Kidney (tissue), 14 donors: ENCODE measurements around the gene LGALS12. TPM values are rescaled to one million over a fixed set of nuclear protein-coding genes. Genes with fewer than 3 reads are reported as not detected.

Source experiments
- DNase-seq, 5 donors: peaks; one replicate each; pipeline ENCODE4 v3.0.0-alpha.2; 2013 to 2020
- FAIRE-seq: peaks from 2 replicates; lab custom pipeline; 2012; peaks lifted over from hg19 to GRCh38; lab: Jason Lieb, UNC
- H3K27ac ChIP-seq, 2 donors: one replicate each; pipeline ENCODE4 v1.7.0; 2013; ENCODE audit warnings: low read depth in 2 of 2, low read length in 2 of 2, inconsistent platforms in 1 of 2
- H3K27me3 ChIP-seq: one replicate; pipeline ENCODE4 v1.7.1; 2013; ENCODE audit warnings: low read length, inconsistent platforms; ENCODE audit not compliant: control insufficient read depth, insufficient read depth
- H3K36me3 ChIP-seq, 3 donors: one replicate each; pipeline versions ENCODE4 v1.7.0 to v1.7.1; 2013; ENCODE audit warnings: low read length in 3 of 3, control low read depth in 1 of 3, inconsistent platforms in 1 of 3; ENCODE audit not compliant: insufficient read depth in 3 of 3, control insufficient read depth in 2 of 3
- H3K4me1 ChIP-seq, 3 donors: one replicate each; pipeline versions ENCODE4 v1.7.0 to v1.7.1; 2013; ENCODE audit warnings: low read length in 3 of 3, inconsistent platforms in 1 of 3, low read depth in 1 of 3; ENCODE audit not compliant: control insufficient read depth in 2 of 3, insufficient read depth in 2 of 3
- H3K4me3 ChIP-seq, 3 donors: one replicate each; pipeline versions ENCODE4 v1.7.0 to v1.8.1; 2013; ENCODE audit warnings: low read length in 3 of 3, control low read depth in 1 of 3, inconsistent platforms in 1 of 3
- H3K9ac ChIP-seq, 3 donors: one replicate each; pipeline versions ENCODE4 v1.7.0 to v1.7.1; 2013; ENCODE audit warnings: low read length in 3 of 3, control low read depth in 1 of 3, inconsistent platforms in 1 of 3
- H3K9me3 ChIP-seq, 3 donors: one replicate each; pipeline versions ENCODE4 v1.7.0 to v1.7.1; 2013; ENCODE audit warnings: low read length in 3 of 3, control low read depth in 1 of 3, inconsistent platforms in 1 of 3; ENCODE audit not compliant: control insufficient read depth in 2 of 3, insufficient read depth in 1 of 3
- CTCF ChIP-seq: IDR thresholded peaks from 3 replicates; pipeline ENCODE4 v1.5.1; 2012; ENCODE audit warnings: mild to moderate bottlenecking, moderate library complexity, borderline replicate concordance; ENCODE audit not compliant: insufficient read depth; ENCODE audit errors: extremely low read depth
- intact Hi-C: fragments of 100-400 bp; cut with DNase I; formaldehyde crosslinking; loops from one replicate; pipeline ENCODE4 v1.11.1; 2022
- polyA plus RNA-seq: library from polyadenylated mRNA; stranded (reverse); fragments of 350-450 nt; fragmentation: Illumina TruSeq; extraction: RNeasy Lipid Tissue Mini Kit (QIAGEN cat#74804); gene quantifications from one replicate; pipeline ENCODE4 v1.2.3, GENCODE V29; 2014; ENCODE audit warnings: low read depth, low replicate concordance; ENCODE audit not compliant: insufficient read depth
- total RNA-seq: library from RNA; stranded (reverse); fragmentation: NEBNext Ultra II Directional; extraction: Animal tissue kit (Norgen Biotek cat#: 25700); gene quantifications from one replicate; pipeline ENCODE4 v1.2.1, GENCODE V29; 2021
- donor health status: control.
- donor health status: control.
- donor health status: control.
- donor health status: control.
- donor health status: control.
- donor health status: DM: yes; HTN: yes; CAD: no.
- donor health status: Normal renal cell carcinoma (clear cell type).

LGALS12 gene
- total and polyA plus RNA-seq, 2 donors from 2014 or later = 0.32 to 0.44 TPM

DNA sequence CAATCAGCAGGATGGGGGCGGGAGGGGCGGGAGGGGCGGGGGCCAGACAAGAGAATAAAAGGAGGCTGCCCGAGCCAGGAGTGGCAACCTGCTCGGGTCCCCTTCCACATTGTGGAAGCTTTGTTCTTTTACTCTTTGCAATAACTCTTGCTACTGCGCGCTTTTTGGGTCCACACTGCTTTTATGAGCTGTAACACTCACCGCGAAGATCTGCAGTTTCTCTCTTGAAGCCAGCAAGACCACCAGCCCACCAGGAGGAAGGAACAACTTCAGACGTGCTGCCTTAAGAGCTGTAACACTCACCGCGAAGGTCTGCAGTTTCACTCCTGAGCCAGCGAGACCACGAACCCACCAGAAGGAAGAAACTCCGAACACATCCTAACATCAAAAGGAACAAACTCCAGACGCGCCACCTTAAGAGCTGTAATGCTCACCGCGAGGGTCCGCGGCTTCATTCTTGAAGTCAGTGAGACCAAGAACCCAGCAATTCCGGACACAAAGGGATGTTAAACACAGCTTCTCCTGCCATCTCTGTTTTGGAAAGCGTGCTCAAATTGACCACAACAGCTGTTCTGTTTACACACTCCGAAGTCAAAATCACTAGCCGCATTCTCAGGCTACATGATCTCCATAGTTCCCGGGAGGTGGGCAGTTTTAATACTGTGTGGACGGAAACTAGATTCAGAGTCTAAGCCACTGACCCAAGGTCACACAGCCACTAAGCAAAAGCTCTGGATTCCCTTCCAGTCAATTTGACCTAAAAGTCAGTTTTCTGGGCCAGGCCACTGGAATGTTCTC lies 45.4 kb downstream of the LGALS12 start:
- Histone ChIP-seq H3K27ac (no peak overlapping the region), H3K27me3 (no peaks in the 10 kb centered on the region), H3K4me3 (no peak overlapping the region), H3K36me3 (no peaks in the 10 kb centered on the region), H3K9me3 (no peaks in the 10 kb centered on the region), H3K9ac (no peak overlapping the region), H3K4me1 (peaks cover 0 to 4% (median 0%) of the 10 kb centered on the region in 3 donors)
- no peak for TF ChIP-seq CTCF
- intact Hi-C loops = no loop called here
- FAIRE-seq = no peak
- DNase-seq = no peak

- FAIRE-seq = no peak
- H3K4me1 ChIP-seq = peaks cover 0 to 4% (median 0%) of the 10 kb centered on the region in 3 donors
- DNase-seq = no peak
- no peak overlapping the region for H3K9ac ChIP-seq
- no peaks in the 10 kb centered on the region for H3K9me3 ChIP-seq
- no peaks in the 10 kb centered on the region for H3K27me3 ChIP-seq
- intact Hi-C loops = no loop called here
- no peak overlapping the region for H3K4me3 ChIP-seq
- H3K36me3 ChIP-seq = no peaks in the 10 kb centered on the region
- no peak overlapping the region for H3K27ac ChIP-seq
- no peak for TF ChIP-seq CTCF
Observed at GRCh38 chr11:63551889-63552266, 46.0 kb downstream of the LGALS12 start.

DNA sequence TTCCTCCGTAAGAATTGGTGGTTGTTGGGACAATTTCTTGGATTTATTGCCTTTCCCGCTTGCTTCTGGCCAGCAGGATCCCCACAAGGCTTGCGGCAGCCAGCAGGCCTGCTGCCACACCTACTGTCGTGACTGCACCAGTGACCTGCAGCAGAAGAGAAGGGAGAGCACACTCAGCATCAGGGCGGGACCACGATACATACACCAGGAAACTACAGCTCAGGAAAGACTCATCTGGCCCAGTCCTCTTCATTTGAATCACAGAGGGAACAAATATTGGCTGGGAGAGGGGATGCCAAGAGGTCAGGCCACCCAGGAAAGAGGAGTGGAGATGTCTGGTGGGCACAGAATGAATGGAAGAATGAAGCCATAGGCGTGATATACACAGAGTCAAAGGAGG lies 47.0 kb downstream of the LGALS12 start:
- H3K27me3 ChIP-seq = no peaks in the 10 kb centered on the region
- H3K4me1 ChIP-seq = no peaks in the 10 kb centered on the region
- no peak overlapping the region for H3K27ac ChIP-seq
- H3K36me3 ChIP-seq = no peaks in the 10 kb centered on the region
- TF ChIP-seq CTCF = no peak
- no peak overlapping the region for H3K9ac ChIP-seq
- no peak overlapping the region for H3K4me3 ChIP-seq
- FAIRE-seq = no peak
- intact Hi-C loops = no loop called here
- DNase-seq = no peak
- no peaks in the 10 kb centered on the region for H3K9me3 ChIP-seq
